Activated CD4-positive, alpha-beta memory T cell treated with anti-CD3 and anti-CD28 coated beads for 36 hours (primary cell): ENCODE data around the gene SBK2. TPM values are rescaled to one million over a fixed set of nuclear protein-coding genes. Genes with fewer than 3 reads are reported as not detected.

Source experiments
- CTCF ChIA-PET: fragments of 350-600 bp; sonication (Branson Sonifier 250); formaldehyde crosslinking; loops from one replicate; lab custom pipeline; 2021; ENCODE audit warnings: antibody characterized with exemption, inconsistent platforms; lab: Charles Lee
- POLR2A ChIA-PET: fragments of 350-600 bp; sonication (Branson Sonifier 250); formaldehyde crosslinking; loops from one replicate; lab custom pipeline; 2021; ENCODE audit warnings: antibody characterized with exemption; lab: Charles Lee
- DNase-seq: peaks from one replicate; pipeline ENCODE4 v3.0.0-alpha.2; 2020
- H3K27ac Mint-ChIP-seq: one replicate; pipeline ENCODE4 v1.8.0; 2021; ENCODE audit warnings: mixed read lengths
- H3K27me3 Mint-ChIP-seq: one replicate; pipeline ENCODE4 v1.8.0; 2021; ENCODE audit warnings: mixed read lengths
- H3K36me3 Mint-ChIP-seq: one replicate; pipeline ENCODE4 v1.8.0; 2021; ENCODE audit warnings: mixed read lengths
- H3K4me1 Mint-ChIP-seq: one replicate; pipeline ENCODE4 v1.8.0; 2021; ENCODE audit warnings: low read depth, mixed read lengths
- H3K4me3 Mint-ChIP-seq: one replicate; pipeline ENCODE4 v1.8.0; 2021; ENCODE audit warnings: mild to moderate bottlenecking, mixed read lengths
- H3K9me3 Mint-ChIP-seq: one replicate; pipeline ENCODE4 v1.8.0; 2021; ENCODE audit warnings: mixed read lengths
- intact Hi-C: fragments of 100-400 bp; cut with micrococcal nuclease; formaldehyde crosslinking; loops from one replicate; pipeline ENCODE4 v1.15.1; 2023
- total RNA-seq, 2 experiments: library from RNA; stranded (reverse); gene quantifications; one replicate each; pipeline ENCODE4 v1.2.3, GENCODE V29; 2021

The SBK2 gene
- total RNA-seq, 2 experiments from 2014 or later = not detected

DNA sequence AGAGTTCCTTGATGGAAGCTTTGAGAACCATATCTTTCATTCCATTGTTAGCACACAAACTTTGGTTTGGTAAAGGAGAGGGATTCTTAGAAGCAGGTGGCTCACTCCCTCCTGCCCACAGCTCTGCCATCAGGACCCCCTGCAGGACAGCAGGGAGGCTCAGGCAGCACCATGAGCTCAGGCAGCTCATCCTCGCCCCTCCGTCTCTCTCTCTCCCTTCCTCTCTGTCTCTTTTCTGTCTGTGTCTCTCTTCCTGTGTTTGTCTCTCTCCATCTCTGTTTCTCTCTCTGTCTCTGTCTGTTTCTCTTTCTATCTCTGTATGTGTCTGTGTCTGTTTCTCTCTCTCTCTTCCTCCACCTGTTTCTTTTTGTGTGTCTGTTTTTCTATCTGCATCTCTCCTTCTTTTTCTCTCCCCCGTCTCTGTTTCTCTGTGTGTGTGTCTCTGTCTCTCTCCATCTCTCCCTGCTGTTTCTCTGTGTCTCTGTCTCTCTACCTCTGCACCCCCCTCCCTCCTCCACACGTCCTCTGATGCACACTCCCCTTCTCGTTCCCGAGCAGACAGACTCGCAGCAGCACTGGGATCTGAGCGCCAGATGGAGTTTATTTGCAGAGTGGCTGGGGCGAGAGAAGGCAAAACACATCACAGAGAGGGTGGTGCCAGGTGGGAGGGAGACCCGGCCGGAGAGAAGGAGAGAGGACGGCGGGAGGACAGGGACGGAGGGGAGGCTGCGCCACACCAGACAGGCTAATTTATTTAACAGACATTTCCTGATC is 8.7 kb downstream of the SBK2 start:
- H3K4me1 Mint-ChIP-seq = no peaks in the 10 kb centered on the region
- no peaks in the 10 kb centered on the region for H3K36me3 Mint-ChIP-seq
- no peaks in the 10 kb centered on the region for H3K27me3 Mint-ChIP-seq
- no peak overlapping the region for H3K4me3 Mint-ChIP-seq
- H3K9me3 Mint-ChIP-seq = no peaks in the 10 kb centered on the region
- DNase-seq = no peak
- no peak overlapping the region for H3K27ac Mint-ChIP-seq
- ChIA-PET POLR2A (no interaction called here), CTCF (no interaction called here)
- intact Hi-C loops = no loop called here

DNA sequence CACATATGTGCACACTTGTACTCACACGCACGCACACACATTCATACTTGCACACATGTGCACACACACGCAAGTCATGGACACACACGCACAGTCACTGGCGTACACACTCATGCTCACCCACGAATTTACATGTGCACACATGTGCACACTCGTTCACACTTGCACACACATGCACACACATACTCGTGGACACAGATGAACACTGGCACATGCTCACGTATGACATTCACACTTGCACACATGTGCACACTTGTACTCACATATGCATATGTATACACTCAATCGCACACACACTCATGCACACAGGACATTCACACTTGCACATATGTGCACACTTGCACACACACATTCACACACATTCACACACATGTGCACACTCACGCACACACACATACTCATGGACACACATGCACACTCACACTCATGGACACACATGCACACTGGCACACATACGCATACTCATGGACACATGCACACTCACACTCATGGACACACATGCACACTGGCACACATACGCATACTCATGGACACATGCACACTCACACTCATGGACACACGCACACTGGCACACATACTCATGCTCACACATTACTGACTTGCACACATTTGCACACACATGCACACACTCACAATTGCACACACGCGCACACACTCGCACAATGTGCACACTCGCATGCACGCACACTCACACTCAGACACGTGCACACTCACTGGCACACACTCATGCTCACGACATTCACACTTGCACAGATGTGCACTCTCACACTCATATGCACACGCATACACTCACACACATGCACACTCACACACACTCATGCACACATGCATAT is 9.5 kb downstream of the SBK2 start:
- intact Hi-C loops = no loop called here
- H3K4me1 Mint-ChIP-seq = no peaks in the 10 kb centered on the region
- no peaks in the 10 kb centered on the region for H3K9me3 Mint-ChIP-seq
- no peaks in the 10 kb centered on the region for H3K36me3 Mint-ChIP-seq
- POLR2A ChIA-PET = no interaction called here
- no peak overlapping the region for H3K27ac Mint-ChIP-seq
- DNase-seq = no peak
- no peak overlapping the region for H3K4me3 Mint-ChIP-seq
- CTCF ChIA-PET = no interaction called here
- no peaks in the 10 kb centered on the region for H3K27me3 Mint-ChIP-seq

DNA sequence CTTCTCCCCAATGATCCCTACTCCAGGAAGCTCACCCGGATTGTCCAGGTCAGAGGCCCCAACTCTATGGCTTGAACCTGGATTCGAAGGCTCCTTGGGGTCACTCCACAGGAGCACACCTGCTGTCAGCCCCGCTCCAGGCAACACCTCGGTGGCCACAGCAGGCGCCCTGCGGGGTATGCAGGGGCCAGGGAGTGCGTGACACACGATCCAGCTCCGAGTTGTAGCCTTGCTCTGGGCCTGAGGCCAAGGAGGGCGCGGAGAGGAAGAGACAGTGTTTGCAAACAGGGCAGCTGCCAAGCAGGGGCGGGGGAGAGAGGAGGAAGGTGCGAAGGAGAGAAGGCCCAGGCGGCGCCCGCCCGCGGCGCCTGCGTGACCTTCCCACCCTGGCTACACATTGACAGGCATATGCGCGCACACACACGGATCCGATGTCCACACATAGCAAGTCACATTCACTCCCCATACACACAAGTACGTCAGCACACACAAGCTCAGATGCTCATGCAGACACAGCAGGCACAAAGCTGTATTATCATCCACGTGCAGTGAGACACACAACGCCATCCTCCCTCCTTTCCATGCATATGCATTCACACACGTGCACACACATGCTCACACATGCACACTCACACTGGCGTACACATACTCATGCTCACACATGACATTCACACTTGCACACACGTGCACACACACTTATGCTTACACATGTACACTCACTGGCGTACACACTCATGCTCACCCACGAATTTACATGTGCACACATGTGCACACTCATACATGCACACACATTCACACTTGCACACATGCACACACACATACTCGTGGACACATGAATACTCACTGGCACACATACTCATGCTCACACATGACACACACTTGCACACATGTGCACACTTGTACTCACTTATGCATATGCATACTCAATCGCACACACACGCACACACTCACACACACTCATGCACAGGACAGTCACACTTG is 10.4 kb downstream of the SBK2 start:
- Mint-ChIP-seq H3K4me1 (no peaks in the 10 kb centered on the region), H3K27ac (no peak overlapping the region), H3K27me3 (no peaks in the 10 kb centered on the region), H3K36me3 (no peaks in the 10 kb centered on the region), H3K4me3 (no peak overlapping the region), H3K9me3 (no peaks in the 10 kb centered on the region)
- POLR2A ChIA-PET = no interaction called here
- intact Hi-C loops = no loop called here
- no peak for DNase-seq
- CTCF ChIA-PET = no interaction called here

DNA sequence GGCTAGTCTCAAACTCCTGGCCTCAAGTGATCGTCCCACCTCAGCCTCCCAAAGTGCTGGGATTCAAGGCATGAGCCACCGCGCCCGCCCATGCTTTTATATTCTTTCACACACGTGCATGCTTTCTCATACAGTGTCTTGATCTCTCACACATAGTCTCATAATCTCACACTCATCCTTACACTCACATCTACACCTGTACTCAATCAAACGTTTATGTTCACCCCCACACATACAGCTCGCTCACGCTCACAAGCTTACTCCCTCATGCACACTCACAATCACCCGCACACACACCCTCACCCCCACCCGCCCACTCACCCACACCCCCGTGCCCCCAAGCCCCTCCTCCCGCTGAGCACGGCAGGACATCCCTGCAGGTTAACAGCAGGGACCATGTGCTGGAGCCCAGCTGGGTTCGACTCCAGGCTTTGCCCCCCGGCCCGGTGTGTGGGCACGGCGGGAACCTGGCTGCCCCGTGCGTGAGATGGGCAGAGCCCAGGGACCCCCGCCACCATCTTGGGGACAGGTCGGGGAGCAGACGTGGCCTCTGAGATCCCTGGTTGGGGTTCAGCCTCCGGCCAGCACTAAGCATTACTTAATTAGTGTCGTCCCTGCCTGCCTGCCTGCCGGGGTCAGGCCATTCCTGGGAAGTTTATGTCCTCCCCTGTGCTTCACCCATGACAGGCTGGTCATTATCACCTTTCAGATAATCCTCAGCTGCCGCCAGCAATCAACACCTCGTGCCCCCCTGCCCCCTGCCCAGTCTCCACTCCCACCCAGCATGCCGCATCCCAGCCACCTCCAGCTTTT is 11.4 kb downstream of the SBK2 start:
- POLR2A ChIA-PET = no interaction called here
- H3K4me3 Mint-ChIP-seq = no peak overlapping the region
- no peaks in the 10 kb centered on the region for H3K36me3 Mint-ChIP-seq
- H3K4me1 Mint-ChIP-seq = no peaks in the 10 kb centered on the region
- H3K27ac Mint-ChIP-seq = no peak overlapping the region
- intact Hi-C loops = no loop called here
- no peaks in the 10 kb centered on the region for H3K9me3 Mint-ChIP-seq
- no peaks in the 10 kb centered on the region for H3K27me3 Mint-ChIP-seq
- CTCF ChIA-PET = interaction anchor here (1.8 kb wide), 1 partner anchor 22 kb away, joined by 4 read pairs; no protein-coding TSS in a partner anchor
- no peak for DNase-seq

DNA sequence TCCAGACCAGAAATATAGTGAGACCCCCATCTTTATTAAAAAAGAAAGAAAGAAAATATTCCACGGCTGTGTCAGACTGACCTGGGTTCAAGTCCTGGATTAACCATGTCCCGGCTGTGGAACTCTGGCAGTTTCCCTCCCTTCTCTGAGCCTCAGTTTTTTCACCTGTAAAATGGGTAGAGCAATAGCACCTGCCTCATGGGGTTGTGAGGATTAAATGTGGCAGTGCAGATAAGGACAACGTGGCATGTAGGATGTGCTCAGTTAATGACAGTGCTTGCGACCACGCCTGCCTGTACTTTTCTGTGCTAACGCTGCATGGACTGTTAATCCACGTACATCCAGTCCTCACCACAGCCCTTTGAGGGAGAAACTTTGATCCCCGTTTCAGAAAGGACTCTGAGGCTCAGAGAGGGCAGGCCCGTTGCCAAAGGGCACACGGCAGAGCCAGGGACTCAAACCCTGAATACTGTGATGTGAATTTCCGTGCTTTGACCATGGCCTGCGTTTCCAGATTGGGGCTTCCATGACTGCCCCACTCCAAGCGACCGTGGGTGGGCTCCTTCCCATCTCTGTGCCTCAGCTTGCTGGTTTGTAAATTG is 16.1 kb downstream of the SBK2 start:
- ChIA-PET CTCF (interaction anchor here (1.1 to 1.2 kb wide), 2 partner anchors 17 to 111 kb away, joined by 3 to 11 read pairs; no protein-coding TSS in a partner anchor), POLR2A (no interaction called here)
- peaks cover 3% of the 10 kb centered on the region for H3K4me1 Mint-ChIP-seq
- no peaks in the 10 kb centered on the region for H3K27me3 Mint-ChIP-seq
- H3K27ac Mint-ChIP-seq = no peak overlapping the region
- no peaks in the 10 kb centered on the region for H3K36me3 Mint-ChIP-seq
- no peaks in the 10 kb centered on the region for H3K9me3 Mint-ChIP-seq
- no peak overlapping the region for H3K4me3 Mint-ChIP-seq
- intact Hi-C loops = no loop called here
- no peak for DNase-seq

DNA sequence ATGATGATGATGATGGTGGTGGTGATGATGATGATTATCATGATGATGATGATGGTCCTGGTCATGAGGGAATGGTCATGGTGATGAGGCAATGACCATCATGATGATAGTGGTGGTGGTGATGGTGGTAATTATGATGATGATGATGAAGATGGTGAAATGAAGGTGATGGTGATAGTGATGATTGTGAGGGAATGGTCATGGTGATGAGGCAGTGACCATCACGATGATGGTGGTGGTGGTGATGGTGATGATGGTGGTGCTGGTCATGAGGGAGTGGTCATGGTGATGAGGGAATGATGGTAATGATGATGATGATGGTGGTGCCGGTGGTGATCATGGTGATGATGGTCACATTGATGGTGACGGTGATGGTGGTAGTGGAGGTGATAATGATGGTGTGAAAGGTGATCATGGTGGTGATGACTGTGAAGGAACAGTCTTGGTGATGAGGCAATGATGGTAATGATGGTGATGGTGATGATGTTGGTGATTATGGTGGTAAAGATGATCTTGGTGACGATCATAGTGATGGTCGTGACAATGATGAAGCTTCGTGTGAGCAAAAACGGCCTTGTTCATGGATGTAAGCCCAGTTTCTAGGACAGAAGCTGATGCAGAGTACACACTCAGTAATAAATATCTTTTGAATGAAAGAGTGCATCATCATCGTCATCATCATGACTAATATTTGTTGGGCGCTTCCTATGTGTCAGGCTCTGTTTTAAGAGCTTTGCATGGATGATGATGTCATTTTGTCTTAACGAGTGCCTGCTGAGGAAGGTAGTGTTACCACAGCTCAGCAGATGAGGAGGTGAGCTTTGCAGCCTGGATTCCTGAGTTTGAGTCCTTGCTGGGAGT is 17.3 kb downstream of the SBK2 start:
- H3K4me1 Mint-ChIP-seq = peaks cover 3% of the 10 kb centered on the region
- no peak overlapping the region for H3K4me3 Mint-ChIP-seq
- no peak overlapping the region for H3K27ac Mint-ChIP-seq
- CTCF ChIA-PET = interaction anchor here (1.1 to 1.2 kb wide), 2 partner anchors 16 to 112 kb away, joined by 3 to 11 read pairs; no protein-coding TSS in a partner anchor
- POLR2A ChIA-PET = no interaction called here
- H3K36me3 Mint-ChIP-seq = no peaks in the 10 kb centered on the region
- H3K9me3 Mint-ChIP-seq = no peaks in the 10 kb centered on the region
- DNase-seq = no peak
- intact Hi-C loops = loop anchor here (10.0 kb wide), 1 partner anchor 285 kb away; no protein-coding TSS in a partner anchor
- H3K27me3 Mint-ChIP-seq = no peaks in the 10 kb centered on the region

DNA sequence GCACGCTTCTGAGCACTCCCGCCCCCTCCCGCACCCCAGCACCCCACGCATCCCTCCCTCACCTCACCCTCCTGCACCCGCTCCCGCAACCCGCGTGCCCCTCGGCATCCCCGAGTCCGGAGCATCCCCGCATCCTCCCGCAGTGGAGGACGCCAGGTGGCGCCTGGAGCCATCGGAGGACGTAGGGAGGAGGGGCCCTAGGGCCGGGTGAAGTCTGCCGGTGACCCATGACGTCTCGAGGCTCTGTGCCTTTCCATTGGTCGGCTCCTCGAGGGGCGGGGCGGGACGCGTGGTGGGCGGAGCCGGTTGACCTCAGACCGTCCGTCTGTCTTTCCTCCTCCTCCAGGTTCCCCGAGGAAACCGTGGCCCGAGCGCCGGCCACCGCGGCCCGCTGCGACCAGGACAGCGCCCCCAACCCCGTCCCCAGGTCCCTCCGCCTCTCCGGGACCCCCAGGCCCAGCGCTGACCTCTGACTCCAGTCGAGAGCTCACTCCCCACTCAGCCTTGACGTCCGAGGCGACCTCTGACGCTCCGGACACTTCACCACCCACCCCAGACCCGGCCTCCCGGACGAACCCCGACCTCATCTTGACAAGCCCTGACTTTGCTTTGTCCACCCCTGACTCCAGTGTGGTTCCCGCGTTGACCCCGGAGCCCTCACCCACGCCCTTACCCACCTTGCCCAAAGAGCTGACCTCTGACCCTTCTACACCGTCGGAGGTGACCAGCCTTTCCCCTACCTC is 19.9 kb downstream of the SBK2 start:
- Mint-ChIP-seq H3K36me3 (no peaks in the 10 kb centered on the region), H3K27ac (no peak overlapping the region), H3K27me3 (peaks cover 11% of the 10 kb centered on the region), H3K4me1 (peaks cover 3% of the 10 kb centered on the region), H3K9me3 (no peaks in the 10 kb centered on the region), H3K4me3 (peak overlapping the region; percentile 64)
- intact Hi-C loops = loop anchor here (1.0 to 10.0 kb wide), 3 partner anchors 89 to 288 kb away; no protein-coding TSS in a partner anchor
- ChIA-PET POLR2A (no interaction called here), CTCF (interaction anchor here (0.7 to 1.9 kb wide), 8 partner anchors 12 to 136 kb away, joined by 3 to 19 read pairs (median 6); partner anchors contain the start of genes ZNF784 and ZNF865)
- peak; percentile 93 for DNase-seq

DNA sequence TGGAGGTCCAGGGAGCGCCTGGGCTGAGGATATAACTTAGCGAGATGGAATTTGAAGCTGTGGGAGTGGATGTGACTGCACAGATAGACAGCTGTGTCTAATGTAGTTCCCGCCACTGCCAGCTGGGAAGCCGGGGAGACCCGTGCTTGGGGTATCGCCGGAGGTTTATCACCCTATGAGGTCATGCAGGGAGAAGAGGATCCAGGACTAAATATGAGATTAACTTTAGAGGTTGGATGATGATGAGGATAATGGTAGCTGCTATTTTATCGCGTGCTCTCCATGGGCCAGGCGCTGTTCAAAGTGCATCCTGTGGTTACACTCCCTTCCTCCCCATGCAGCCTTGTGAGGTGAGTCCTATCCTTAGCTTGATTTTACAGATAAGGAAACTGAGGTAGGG is 28.8 kb downstream of the SBK2 start:
- DNase-seq = no peak
- ChIA-PET CTCF (interaction anchor here (1.7 kb wide), 1 partner anchor 41 kb away, joined by 6 read pairs; no protein-coding TSS in a partner anchor), POLR2A (no interaction called here)
- Mint-ChIP-seq H3K27ac (no peak overlapping the region), H3K4me1 (peaks cover 11% of the 10 kb centered on the region), H3K36me3 (peaks cover 2% of the 10 kb centered on the region), H3K27me3 (peaks cover 25% of the 10 kb centered on the region), H3K4me3 (no peak overlapping the region), H3K9me3 (no peaks in the 10 kb centered on the region)
- intact Hi-C loops = no loop called here

DNA sequence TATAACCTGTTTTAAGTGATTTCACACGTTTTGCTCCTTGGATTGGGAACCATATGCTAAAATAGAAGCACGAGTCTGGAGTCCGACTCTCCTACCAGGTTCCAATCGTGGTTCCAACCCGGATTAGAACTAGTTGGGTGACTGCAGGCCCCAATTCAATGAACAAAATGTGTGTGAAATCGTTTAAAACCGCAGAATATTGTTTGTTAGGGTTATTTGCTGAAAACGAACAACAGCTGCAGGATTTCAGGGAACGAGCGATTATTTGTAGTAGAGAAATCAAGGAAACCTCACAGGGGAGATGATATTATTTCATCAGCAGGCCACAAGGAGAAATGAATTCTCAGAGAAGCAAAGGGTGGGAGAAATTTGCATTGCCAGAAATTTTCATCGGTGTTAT is 32.0 kb downstream of the SBK2 start:
- intact Hi-C loops = loop anchor here (5.0 kb wide), 1 partner anchor 363 kb away; no protein-coding TSS in a partner anchor
- Mint-ChIP-seq H3K9me3 (no peaks in the 10 kb centered on the region), H3K4me3 (no peak overlapping the region), H3K27me3 (peaks cover 11% of the 10 kb centered on the region), H3K27ac (no peak overlapping the region), H3K4me1 (peaks cover 18% of the 10 kb centered on the region), H3K36me3 (peaks cover 2% of the 10 kb centered on the region)
- no peak for DNase-seq
- CTCF ChIA-PET = interaction anchor here (0.8 to 3.5 kb wide), 18 partner anchors 10 to 364 kb away, joined by 3 to 93 read pairs (median 13); partner anchors contain the start of genes NAT14 and ZNF628
- POLR2A ChIA-PET = interaction anchor here (1.5 kb wide), 1 partner anchor 18 kb away, joined by 5 read pairs; no protein-coding TSS in a partner anchor
